GM12801 (cell line): Measurements from ENCODE around the gene COL4A2.

ENCODE experiments used
- TF ChIP-seq, protein P1 (sequence below): IDR thresholded peaks from one replicate; pipeline ENCODE4 v1.5.1; 2011; ENCODE audit warnings: control low read depth; ENCODE audit not compliant: insufficient read length; ENCODE audit errors: extremely low read depth

Gene COL4A2

DNA sequence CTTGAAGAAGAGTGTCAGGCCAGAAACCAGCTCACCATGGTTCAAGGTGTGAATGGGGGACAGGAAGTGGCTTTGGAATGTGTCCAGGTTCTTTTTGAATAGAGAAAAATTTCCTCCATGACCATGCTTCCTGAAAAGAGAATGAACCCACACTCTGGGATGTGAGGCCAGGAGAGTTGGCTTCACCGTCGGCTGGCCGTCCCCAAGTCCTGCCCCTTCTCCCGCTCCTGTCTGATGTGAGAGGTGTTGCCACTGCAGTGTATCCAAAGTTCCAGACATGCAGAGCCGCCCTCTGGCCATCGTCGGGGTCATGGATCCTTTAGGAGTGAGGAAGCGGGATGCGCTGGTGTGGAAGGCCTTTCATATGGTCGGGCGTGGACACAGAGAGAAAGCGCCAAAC is 101.2 kb downstream of the COL4A2 start:
- TF ChIP-seq, protein P1, sequence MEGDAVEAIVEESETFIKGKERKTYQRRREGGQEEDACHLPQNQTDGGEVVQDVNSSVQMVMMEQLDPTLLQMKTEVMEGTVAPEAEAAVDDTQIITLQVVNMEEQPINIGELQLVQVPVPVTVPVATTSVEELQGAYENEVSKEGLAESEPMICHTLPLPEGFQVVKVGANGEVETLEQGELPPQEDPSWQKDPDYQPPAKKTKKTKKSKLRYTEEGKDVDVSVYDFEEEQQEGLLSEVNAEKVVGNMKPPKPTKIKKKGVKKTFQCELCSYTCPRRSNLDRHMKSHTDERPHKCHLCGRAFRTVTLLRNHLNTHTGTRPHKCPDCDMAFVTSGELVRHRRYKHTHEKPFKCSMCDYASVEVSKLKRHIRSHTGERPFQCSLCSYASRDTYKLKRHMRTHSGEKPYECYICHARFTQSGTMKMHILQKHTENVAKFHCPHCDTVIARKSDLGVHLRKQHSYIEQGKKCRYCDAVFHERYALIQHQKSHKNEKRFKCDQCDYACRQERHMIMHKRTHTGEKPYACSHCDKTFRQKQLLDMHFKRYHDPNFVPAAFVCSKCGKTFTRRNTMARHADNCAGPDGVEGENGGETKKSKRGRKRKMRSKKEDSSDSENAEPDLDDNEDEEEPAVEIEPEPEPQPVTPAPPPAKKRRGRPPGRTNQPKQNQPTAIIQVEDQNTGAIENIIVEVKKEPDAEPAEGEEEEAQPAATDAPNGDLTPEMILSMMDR = no peak

DNA sequence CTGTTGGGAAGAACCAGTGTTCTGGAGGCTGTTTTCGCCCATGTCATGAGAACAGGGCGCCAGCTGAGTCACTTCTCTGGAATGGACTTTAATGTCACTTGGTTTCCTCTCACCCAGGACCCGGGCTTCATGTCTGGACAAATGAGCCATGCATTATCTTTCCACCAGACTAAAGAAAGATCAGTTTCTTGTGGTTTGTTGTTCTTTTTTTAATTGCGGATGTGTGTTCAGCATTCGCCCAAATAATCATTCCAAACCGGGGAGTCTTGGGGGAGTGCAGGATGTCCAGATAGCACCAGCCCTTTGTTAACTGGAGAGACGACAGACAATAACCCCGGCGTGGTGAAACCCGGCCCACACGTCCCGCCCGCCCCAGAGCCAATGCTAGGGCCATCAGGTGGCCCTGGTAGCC is 102.5 kb downstream of the COL4A2 start:
- TF ChIP-seq, protein P1 = no peak

DNA sequence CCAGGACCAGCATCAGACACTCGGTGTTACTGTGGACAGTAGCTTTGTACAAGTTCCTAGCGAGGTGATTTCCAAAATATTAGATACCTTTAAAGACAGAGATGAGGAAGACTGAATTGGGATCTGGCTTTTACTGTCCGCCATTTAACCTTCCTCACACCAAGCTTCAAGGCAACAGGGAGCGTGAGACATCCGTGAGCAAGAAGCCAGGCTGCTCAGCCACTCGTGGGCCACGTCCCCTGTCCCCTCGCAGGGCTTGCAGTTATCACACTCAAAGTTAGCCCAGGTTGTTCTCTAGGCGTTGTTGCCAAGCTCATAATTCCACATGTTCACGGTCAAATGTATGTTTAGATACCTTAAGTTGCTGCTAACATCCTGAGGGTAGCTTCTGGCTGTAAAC is 102.9 kb downstream of the COL4A2 start:
- TF ChIP-seq, protein P1 = no peak

DNA sequence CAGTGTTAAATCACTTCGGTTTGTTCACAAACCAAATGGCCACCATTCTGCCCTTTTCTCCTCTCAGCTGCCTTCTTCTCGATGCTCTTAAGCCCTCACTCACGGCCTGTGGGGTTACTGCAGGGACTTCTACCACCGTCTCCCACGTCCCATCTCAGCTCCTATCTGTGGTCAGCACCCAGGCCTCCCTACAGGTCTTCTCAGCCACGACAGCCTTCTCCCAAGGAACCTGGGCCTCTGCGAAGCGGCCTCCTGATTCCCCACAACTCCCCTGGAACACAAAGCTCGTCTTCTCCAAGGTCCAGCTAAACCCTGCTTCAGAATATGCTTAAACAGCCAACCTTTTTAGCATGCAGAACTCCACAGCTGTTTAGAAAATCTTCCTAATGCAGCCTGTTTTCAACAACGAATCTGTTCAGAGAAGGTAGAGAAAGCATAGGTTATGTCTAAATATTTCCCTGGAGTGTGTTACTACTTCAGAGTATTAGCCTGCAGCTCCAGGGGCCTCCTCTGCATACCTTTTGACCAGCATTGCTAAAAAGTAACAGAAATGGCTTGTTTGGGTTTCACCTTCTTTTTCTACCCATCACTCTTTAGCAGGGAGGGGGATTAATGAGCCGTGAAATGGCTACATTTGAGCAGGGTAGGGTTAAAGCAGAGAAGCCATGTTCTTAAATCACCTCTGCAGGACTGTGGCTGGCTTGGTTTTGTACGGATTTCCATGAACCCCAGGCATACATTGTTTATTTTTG is 104.0 kb downstream of the COL4A2 start:
- TF ChIP-seq, protein P1 = no peak

DNA sequence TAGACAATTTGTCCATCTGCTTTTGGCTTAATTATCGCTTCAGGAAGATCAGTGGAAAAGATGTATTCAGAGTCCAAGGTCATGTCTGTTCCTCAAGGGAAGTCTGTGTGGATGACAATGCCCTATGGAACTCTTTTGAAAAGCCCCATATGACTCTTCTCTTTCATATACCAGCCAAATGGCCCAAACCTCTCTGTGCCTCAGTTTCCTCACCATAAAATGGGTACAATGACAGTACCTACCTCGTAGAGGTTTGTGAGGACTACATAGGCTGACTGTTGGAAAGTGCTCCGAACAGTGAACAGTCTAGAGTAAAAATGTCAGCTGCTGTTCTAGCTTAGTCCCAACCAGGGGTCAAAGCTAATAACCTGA is 104.6 kb downstream of the COL4A2 start:
- TF ChIP-seq, protein P1 = no peak

DNA sequence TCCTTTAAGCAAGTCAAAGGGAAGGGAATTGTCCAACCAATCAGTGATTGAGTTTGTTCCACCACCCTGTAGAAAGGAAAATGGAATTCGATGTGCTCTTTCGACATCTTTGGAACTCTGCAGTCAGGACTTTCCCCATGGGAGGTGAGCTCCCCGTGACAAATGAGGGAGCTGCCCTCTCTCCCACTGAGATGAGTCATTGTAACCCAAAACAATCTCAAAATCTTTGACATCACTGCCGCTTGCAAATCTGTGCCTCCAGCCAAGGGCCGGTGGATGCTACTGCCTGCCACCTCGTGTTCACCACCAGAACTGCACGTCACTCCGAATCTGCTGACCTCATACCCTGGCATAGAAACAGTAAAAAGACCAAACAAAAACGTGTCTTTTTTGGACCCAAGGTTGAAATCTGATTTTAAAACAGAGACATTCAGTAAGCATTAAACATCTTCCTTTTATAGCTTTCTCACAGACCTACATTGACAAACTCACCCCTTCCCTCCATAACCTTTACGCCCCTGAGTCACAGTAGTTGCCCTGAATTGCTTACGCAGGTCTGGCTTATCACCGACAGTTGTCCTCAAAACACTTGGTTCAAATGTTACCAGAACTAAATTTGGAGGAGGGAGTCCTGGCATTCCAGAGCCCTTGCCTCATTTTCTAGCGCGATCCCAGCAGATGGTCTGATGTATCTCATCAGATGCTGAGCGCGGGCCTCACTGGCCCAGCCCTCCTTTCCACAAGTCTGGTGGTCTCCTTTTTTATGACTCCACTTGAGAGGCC is 105.2 kb downstream of the COL4A2 start:
- TF ChIP-seq, protein P1 = peak; percentile 45

DNA sequence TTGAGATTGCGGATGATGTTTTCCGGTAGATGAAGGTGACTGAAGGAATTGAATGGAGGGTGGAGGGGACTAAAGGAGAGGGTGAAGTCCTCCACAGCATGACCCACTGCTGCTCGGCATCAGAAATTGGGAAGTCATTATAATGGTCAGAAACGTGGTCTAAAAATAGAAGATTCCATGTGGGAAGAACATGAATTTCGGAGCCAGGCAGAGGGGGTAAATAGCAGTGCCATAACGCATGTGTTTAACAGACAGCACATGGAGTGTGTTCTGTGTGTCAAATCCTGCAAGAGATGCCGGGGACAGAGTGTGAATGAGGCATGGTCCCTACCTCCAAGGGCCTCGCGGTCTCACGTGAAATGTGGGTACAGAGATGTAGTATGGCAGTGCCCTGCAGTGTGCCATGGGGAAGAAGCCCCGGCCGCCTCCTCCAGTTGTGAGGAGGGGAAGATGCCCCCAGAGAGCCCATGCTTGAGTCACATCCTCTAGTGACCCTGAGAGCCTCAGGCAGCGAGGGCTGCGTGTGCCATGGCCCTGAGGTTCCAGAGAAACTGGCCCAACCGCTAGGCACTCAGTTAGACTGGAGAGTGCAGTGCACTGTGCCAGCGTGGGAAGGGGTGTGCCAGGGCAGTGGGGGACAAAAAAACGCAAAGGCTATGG is 106.1 kb downstream of the COL4A2 start:
- TF ChIP-seq, protein P1 = no peak
